Suprapubic skin (tissue), 4 donors: Measurements from ENCODE around the gene CDC6. TPM values are rescaled to one million over a fixed set of nuclear protein-coding genes. Genes with fewer than 3 reads are reported as not detected.

Source experiments
- DNase-seq, 2 donors: peaks; one replicate each; pipeline ENCODE4 v3.0.0-alpha.2; 2019; ENCODE audit warnings: low spot score in 2 of 2
- H3K27ac ChIP-seq: fragments of 200-600 bp; sonication (generic); one replicate; pipeline ENCODE4 v1.5.1; 2019
- H3K27me3 ChIP-seq: fragments of 200-600 bp; sonication (generic); one replicate; pipeline ENCODE4 v1.5.1; 2019
- H3K36me3 ChIP-seq: fragments of 200-600 bp; sonication (generic); one replicate; pipeline ENCODE4 v1.5.1; 2019
- H3K4me1 ChIP-seq: fragments of 200-600 bp; sonication (generic); one replicate; pipeline ENCODE4 v1.5.1; 2019
- H3K4me3 ChIP-seq: fragments of 200-600 bp; sonication (generic); one replicate; pipeline ENCODE4 v1.5.1; 2019; ENCODE audit warnings: mild to moderate bottlenecking
- H3K9me3 ChIP-seq: fragments of 200-600 bp; sonication (generic); one replicate; pipeline ENCODE4 v1.5.1; 2019
- CTCF ChIP-seq, 2 donors: fragments of 200-600 bp in 1 of 2; fragments of 450-650 bp in 1 of 2; sonication (generic) in 1 of 2; IDR thresholded peaks; one replicate each; pipeline ENCODE4 v1.5.1; 2016 to 2019; ENCODE audit warnings: antibody characterized with exemption in 2 of 2, mild to moderate bottlenecking in 1 of 2, moderate library complexity in 1 of 2
- EP300 ChIP-seq: sonication (generic); formaldehyde crosslinking; IDR thresholded peaks from one replicate; pipeline ENCODE4 v1.6.1; 2017; ENCODE audit warnings: antibody characterized with exemption
- POLR2A ChIP-seq, 2 donors: fragments of 450-650 bp; IDR thresholded peaks; one replicate each; pipeline ENCODE4 v1.6.1; 2017; ENCODE audit warnings: antibody characterized with exemption in 2 of 2, mild to moderate bottlenecking in 2 of 2, moderate library complexity in 2 of 2
- POLR2AphosphoS5 ChIP-seq, 3 donors: sonication (generic); formaldehyde crosslinking; IDR thresholded peaks; one replicate each; pipeline ENCODE4 v1.6.1; 2017; ENCODE audit warnings: antibody characterized with exemption in 3 of 3
- WGBS: methylation state at CpG from one replicate; pipeline ENCODE4 v1.1.5; 2018; 5-methylcytosine and 5-hydroxymethylcytosine counted together
- total RNA-seq, 4 donors: library from RNA; depleted of rRNA; stranded (reverse); fragments of >200 nt; gene quantifications; one replicate each; pipeline ENCODE4 v1.1.0, GENCODE V29; 2016

The CDC6 gene
- total RNA-seq, 4 donors from 2014 or later = 2.7 to 5.3 (median 3.3) TPM

- 47% methylated on average over 7 of the region's 7 CpGs for WGBS
- H3K27me3 ChIP-seq = no peaks in the 10 kb centered on the region
- no peak overlapping the region for H3K4me3 ChIP-seq
- peaks cover 100% of the 10 kb centered on the region for H3K4me1 ChIP-seq
- peak overlapping the region; percentile 65 for H3K27ac ChIP-seq
- no peak for TF ChIP-seq EP300
- TF ChIP-seq POLR2A (IDR thresholded peaks at IDR 0.05) = no peak
- TF ChIP-seq POLR2AphosphoS5 (IDR thresholded peaks at IDR 0.05) = no peak
- no peak for TF ChIP-seq CTCF (IDR thresholded peaks at IDR 0.05)
- no peaks in the 10 kb centered on the region for H3K36me3 ChIP-seq
- peak; percentile 52 for DNase-seq
- H3K9me3 ChIP-seq = no peaks in the 10 kb centered on the region
Measured at GRCh38 chr17:40312131-40312731, 24.6 kb downstream of the CDC6 start.

GRCh38 chr17:40312893-40313667 lies 25.4 kb downstream of the CDC6 start:
- DNase-seq = peak; percentile 42 to 71
- Histone ChIP-seq H3K36me3 (no peaks in the 10 kb centered on the region), H3K4me3 (no peak overlapping the region)

GRCh38 chr17:40313668-40314583 lies 26.2 kb downstream of the CDC6 start:
- DNase-seq = peak in 1 of 2 donors; percentile 44
- Histone ChIP-seq H3K4me1 (peaks cover 94% of the 10 kb centered on the region), H3K9me3 (no peaks in the 10 kb centered on the region), H3K27ac (peak overlapping the region; percentile 48), H3K27me3 (no peaks in the 10 kb centered on the region), H3K36me3 (no peaks in the 10 kb centered on the region), H3K4me3 (no peak overlapping the region)
- TF ChIP-seq POLR2A (IDR thresholded peaks at IDR 0.05) = no peak
- TF ChIP-seq CTCF (IDR thresholded peaks at IDR 0.05) = no peak
- no peak for TF ChIP-seq EP300
- TF ChIP-seq POLR2AphosphoS5 (IDR thresholded peaks at IDR 0.05) = no peak
- 55% methylated on average over 7 of the region's 7 CpGs for WGBS

More at GRCh38 chr17:40312893-40313667, 25.4 kb downstream of the CDC6 start:
- Histone ChIP-seq H3K4me1 (peaks cover 97% of the 10 kb centered on the region), H3K27ac (no peak overlapping the region), H3K27me3 (no peaks in the 10 kb centered on the region), H3K9me3 (no peaks in the 10 kb centered on the region)
- WGBS = 45% methylated on average over 4 of the region's 4 CpGs
- TF ChIP-seq POLR2AphosphoS5 (IDR thresholded peaks at IDR 0.05) (no peak), EP300 (no peak), POLR2A (IDR thresholded peaks at IDR 0.05) (no peak), CTCF (IDR thresholded peaks at IDR 0.05) (no peak)

GRCh38 chr17:40314584-40314956 lies 26.9 kb downstream of the CDC6 start:
- H3K4me3 ChIP-seq = no peak overlapping the region
- no peaks in the 10 kb centered on the region for H3K27me3 ChIP-seq
- peaks cover 94% of the 10 kb centered on the region for H3K4me1 ChIP-seq
- no peaks in the 10 kb centered on the region for H3K36me3 ChIP-seq
- H3K9me3 ChIP-seq = no peaks in the 10 kb centered on the region
- peak; percentile 93 to 95 for DNase-seq
- 17% methylated on average over 3 of the region's 3 CpGs for WGBS
- peak overlapping the region; percentile 48 for H3K27ac ChIP-seq
- TF ChIP-seq EP300 (no peak), POLR2AphosphoS5 (IDR thresholded peaks at IDR 0.05) (peak; percentile 37 to 89 (median 68)), CTCF (IDR thresholded peaks at IDR 0.05) (no peak)
